Skin epidermis (tissue), 12 donors: ENCODE data around the gene KRTAP5-7.
"Not testable (repeated sequence)": the region's sequence is repeated elsewhere in the genome, so short reads cannot be mapped to it uniquely, and the experiment has no call there.

Source experiments
- H3K27ac ChIP-seq, 21 experiments: fragments of 200-600 bp; sonication (generic) in 11 of 21; one replicate each; pipeline ENCODE4 v1.5.0; 2020; ENCODE audit warnings: mild to moderate bottlenecking in 3 of 21, inconsistent platforms in 2 of 21, moderate library complexity in 2 of 21
- H3K4me3 ChIP-seq, 7 experiments: fragments of 200-600 bp; sonication (generic) in 2 of 7; one replicate each; pipeline ENCODE4 v1.5.0; 2020; ENCODE audit warnings: inconsistent platforms in 2 of 7, mild to moderate bottlenecking in 2 of 7, moderate library complexity in 1 of 7

The KRTAP5-7 gene

GRCh38 chr11:71554996-71555395 lies 27.9 kb downstream of the KRTAP5-7 start:
- H3K27ac ChIP-seq = no peak overlapping the region
- H3K4me3 ChIP-seq = no peak overlapping the region

- Histone ChIP-seq H3K27ac (no peak overlapping the region), H3K4me3 (no peak overlapping the region)
These were observed 28.4 kb downstream of the KRTAP5-7 start for GRCh38 chr11:71555508-71555907.

- Histone ChIP-seq H3K4me3 (no peak overlapping the region), H3K27ac (no peak overlapping the region)
These were observed 29.0 kb downstream of the KRTAP5-7 start for GRCh38 chr11:71556018-71556417.

- H3K27ac ChIP-seq = no peak overlapping the region
- H3K4me3 ChIP-seq = no peak overlapping the region
These were observed 30.2 kb downstream of the KRTAP5-7 start for GRCh38 chr11:71557257-71557656.

GRCh38 chr11:71558996-71559395 lies 31.9 kb downstream of the KRTAP5-7 start:
- Histone ChIP-seq H3K4me3 (no peak overlapping the region), H3K27ac (no peak overlapping the region)

GRCh38 chr11:71562120-71562519 lies 35.1 kb downstream of the KRTAP5-7 start:
- Histone ChIP-seq H3K27ac (no peak overlapping the region), H3K4me3 (no peak overlapping the region)

GRCh38 chr11:71563406-71563805 lies 36.3 kb downstream of the KRTAP5-7 start:
- Histone ChIP-seq H3K4me3 (no peak overlapping the region), H3K27ac (no peak overlapping the region)

GRCh38 chr11:71564430-71564829 lies 37.4 kb downstream of the KRTAP5-7 start:
- Histone ChIP-seq H3K4me3 (no peak overlapping the region), H3K27ac (no peak overlapping the region)

- Histone ChIP-seq H3K27ac (peak within 1 kb of the TSS in 1 of 21 experiments; percentile 44), H3K4me3 (no peak within 1 kb of the TSS)
These were observed 38.2 kb downstream of the KRTAP5-7 start, which contains the start of gene KRTAP5-10 for GRCh38 chr11:71565263-71565662. KRTAP5-10 (plus strand) TSS chr11:71565563; CDS start chr11:71565588, 25 bp downstream.

- peak overlapping the region in 1 of 21 experiments; percentile 44 for H3K27ac ChIP-seq
- no peak overlapping the region for H3K4me3 ChIP-seq
These were observed 39.1 kb downstream of the KRTAP5-7 start for GRCh38 chr11:71566081-71566620.

- H3K27ac ChIP-seq, H3K4me3 ChIP-seq: not testable (repeated sequence)
These were observed 39.8 kb downstream of the KRTAP5-7 start for GRCh38 chr11:71566626-71567599.

GRCh38 chr11:71567633-71568032 lies 40.6 kb downstream of the KRTAP5-7 start:
- H3K4me3 ChIP-seq, H3K27ac ChIP-seq: not testable (repeated sequence)

GRCh38 chr11:71568704-71569349 lies 41.8 kb downstream of the KRTAP5-7 start:
- no peak overlapping the region for H3K27ac ChIP-seq
- no peak overlapping the region for H3K4me3 ChIP-seq

GRCh38 chr11:71571101-71571850 lies 44.2 kb downstream of the KRTAP5-7 start:
- H3K27ac ChIP-seq = not testable (repeated sequence)

GRCh38 chr11:71572811-71573210 lies 45.7 kb downstream of the KRTAP5-7 start:
- Histone ChIP-seq H3K4me3 (no peak overlapping the region), H3K27ac (no peak overlapping the region)

More at GRCh38 chr11:71571101-71571850, 44.2 kb downstream of the KRTAP5-7 start:
- not testable (repeated sequence) for H3K4me3 ChIP-seq

- H3K4me3 ChIP-seq = no peak overlapping the region
- no peak overlapping the region for H3K27ac ChIP-seq
These were observed 47.4 kb downstream of the KRTAP5-7 start for GRCh38 chr11:71574418-71574817.

- no peak overlapping the region for H3K27ac ChIP-seq
- no peak overlapping the region for H3K4me3 ChIP-seq
These were observed 48.8 kb downstream of the KRTAP5-7 start for GRCh38 chr11:71575723-71576424.

GRCh38 chr11:71576688-71577465 lies 49.8 kb downstream of the KRTAP5-7 start:
- H3K4me3 ChIP-seq, H3K27ac ChIP-seq: not testable (repeated sequence)
